LHCN-M2 (cell line): ENCODE results near the gene PLA2G1B. TPM values are rescaled to one million over a fixed set of nuclear protein-coding genes. Genes with fewer than 3 reads are reported as not detected.

Source experiments
- DNase-seq: peaks from one replicate; pipeline ENCODE4 v3.0.0-alpha.2; 2012; ENCODE audit warnings: low read depth
- total RNA-seq: library from RNA; depleted of rRNA; stranded (reverse); fragments of >200 nt; gene quantifications from 2 replicates; pipeline ENCODE4 v1.2.3, GENCODE V29; 2014

Gene PLA2G1B
- total RNA-seq, 1 experiment from 2014 or later, result not detected

DNA sequence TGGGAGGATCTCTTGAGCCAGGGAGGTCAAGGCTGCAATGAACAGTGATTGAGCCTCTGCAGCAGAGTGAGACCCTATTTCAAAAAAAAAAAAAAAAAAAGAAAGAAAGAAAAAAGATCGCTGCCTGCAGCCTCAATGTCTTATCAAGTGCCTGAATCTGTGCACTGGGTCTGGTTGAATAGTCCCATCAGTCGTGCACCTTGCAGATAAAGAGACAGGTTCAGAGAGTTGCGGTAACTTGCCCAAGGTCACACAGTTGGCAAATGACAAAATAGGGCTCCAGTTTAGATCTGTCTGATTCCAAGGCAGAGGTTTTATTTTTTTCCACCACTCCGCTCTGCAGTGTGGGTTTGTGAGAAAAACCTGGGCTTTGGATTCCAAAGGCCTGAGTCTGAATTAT, 649 bp upstream of the PLA2G1B start:
- no peak for DNase-seq

DNA sequence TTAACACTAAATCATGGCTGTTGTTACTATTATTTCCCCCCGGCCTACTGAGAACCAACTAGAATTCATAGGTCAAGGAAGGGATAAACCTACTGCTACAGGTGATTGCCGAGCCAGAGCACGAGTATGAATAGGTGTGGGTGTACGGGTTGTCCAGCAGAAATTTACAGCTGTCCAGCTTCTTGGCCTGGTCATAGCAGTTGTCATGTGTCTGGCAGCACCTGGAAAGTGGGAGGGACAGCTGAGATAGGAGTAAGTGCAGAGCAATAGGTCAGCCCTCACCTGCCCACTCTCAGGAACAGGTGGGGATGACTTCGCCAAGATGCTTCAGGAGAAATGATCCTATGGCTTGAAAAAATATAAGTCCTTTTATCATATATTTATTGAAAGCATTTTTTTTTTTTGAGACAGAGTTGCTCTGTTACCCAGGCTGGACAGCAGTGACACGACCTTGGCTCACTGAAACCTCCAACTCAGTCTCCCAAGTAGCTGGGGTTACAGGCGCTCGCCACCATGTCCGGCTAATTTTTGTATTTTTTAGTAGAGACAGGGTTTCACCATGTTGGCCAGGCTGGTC, 2.6 kb downstream of the PLA2G1B start:
- no peak for DNase-seq

DNA sequence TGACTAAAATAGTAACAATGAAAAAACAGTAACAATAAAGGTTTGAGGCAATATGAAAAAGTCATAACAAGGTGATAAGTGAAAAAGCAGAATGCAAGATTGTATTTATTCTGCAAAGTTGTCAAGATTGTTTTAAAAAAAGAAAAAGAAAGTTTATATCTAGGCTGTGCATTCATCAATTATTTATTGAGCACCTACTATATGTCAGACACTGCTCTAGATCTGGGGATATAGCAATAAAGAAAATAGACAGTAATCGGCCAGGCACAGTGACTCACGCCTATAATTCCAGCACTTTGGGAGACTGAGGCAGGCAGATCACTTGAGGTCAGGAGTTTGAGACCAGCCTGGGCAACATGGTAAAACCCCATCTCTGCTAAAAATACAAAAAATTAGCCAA, 3.8 kb downstream of the PLA2G1B start:
- no peak for DNase-seq

DNA sequence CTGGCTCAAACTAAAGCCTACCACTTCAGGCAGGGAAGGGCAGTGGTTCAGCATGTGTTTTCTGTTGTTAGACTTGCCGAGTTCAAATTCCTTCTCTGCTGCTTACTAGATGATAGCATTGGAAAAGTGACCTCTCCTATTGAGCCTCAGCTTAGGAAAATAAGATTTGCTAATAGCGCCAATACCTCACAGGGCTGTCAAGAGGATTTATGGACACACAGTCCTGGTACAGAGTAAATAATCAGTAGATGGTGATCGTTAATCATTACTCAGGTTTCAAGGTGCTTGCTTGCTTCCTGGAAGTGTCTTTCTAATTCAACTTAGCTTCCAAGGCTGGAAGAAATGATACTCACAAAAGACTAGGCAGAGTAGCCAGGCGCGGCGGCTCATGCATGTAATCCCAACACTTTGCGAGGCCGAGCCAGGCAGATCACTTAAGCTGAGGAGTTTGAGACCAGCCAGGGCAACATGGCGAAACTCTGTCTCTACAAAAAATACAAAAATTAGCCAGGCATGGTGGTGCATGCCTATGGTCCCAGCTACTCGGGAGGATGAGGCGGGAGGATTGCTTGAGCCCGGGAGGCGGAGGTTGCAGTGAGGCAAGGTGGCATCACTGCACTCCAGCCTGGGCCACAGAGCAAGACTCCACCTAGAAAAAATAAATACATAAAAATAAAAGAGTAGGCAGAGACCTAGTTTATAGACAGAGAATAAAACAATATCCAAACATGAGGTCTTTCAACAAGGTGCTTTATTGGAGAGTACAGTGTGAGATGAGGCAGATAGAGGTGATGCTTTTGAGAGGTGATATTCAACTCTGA, 6.0 kb downstream of the PLA2G1B start:
- DNase-seq, result no peak

DNA sequence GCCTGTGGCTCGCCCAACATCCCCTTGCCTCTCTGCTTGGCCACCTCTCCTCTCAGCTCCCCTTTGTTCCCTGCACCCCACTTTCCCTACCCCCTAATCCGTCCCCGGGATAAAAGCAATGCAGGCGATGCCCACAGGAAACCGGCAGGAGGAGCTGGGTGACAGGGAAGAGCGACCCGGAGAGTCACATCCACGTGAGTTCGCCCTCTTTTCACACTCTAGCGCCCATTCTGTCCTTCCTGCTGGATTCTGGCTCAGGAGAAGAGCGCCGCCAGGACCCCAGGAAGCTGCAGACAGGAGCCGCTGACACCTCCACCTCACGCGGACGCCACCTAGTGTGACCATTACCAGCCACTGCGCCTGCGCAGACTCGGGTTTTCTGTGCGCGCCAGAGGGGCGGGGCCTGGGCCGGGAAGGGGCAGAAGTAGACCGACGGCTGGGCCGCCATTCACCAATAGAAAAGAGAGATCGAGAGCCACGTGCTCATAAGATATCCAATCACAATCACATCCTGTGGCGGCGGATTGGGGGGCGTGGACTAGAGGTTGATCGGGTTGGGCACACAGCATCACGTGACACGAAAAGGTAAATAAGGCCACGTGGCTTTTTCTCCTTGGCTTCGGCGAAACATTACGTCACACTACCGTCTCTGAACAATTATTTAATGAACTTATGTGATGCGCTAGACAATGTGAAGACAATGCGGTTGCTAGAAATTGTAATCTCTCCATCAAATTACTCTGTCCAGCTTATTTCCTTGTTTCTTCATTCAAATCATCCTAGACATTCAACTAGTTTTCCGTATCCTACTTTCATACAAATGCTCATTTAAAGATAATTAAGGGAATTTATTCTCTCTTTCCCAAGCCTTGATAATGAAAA, 10.1 kb downstream of the PLA2G1B start:
- peak; percentile 99 for DNase-seq

DNA sequence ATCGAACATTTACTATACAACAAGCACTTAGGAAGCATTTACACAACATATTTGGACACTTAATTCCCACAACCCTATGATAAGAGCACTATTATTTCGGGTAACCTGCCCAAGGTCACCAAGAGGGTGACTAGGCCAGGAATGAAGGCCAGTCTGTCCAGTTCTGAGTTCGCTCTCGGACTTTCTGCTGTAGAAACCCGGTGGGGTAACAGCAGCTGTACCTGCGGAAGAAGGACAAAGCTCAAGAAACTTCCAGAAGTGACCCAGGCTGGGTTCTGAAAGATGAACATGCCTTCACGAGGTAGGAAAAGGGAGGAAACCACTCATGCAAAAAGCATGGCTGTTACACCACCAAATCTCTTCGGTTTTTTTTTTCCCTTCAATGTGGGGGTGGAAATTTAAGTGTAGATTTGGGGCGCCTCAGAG, 10.8 kb downstream of the PLA2G1B start:
- no peak for DNase-seq

DNA sequence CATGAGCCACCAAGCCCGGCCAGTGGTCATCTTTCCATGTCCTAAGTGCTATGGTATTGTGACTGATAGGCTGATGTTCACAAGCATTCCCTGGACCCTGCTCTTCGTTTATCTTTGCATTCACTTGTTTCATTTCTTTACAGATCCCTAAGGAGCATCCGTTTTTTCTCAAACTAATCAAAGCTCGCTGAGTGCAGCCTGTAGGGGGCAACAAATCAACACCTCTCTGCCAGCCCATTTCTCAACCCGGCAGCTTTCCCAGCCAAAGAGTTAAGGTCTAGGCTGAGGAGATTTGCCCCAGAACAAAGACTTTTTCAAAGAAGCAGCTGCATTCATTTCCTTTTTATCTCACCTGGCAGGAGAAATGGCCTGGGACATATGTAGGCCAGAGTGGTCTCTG, 13.4 kb downstream of the PLA2G1B start:
- DNase-seq, result no peak

DNA sequence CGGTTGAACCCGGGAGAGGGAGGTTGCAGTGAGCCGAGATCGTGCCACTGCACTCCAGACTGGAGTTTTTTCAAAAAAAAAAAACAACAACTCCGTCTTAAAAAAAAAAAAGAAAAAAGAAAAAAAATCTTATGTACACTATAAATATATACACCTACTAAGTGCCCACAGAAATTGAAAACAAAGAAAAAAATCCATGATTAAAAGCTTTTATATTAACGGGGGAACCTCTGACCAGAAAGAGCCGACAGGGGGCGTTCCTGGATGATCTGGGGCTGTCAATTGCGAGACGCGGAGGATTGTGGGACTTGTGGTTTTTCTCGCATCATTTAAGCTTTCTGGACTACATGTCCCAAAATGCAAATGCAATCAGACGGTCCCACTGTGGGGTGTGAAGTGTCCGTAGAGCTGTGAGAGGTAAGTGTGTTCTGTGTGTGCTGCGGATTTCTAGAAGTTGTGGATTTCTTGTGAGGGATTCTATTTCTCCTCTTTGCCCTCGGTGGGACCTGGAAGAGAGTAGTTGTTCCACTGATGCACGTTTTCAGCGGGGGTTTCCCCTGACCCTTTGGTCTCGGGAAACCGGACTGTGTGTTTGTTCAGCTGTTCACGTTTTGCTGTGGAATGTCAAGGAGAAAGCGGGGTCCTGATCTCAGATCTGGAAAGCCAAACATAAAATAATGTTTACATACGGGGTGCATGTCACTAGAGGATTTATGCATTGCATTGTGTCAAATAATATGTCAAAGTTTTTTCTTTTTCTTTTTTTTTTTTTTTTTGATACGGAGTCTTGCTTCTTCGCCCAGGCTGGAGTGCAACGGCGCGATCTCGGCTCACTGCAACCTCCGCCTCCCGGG, 25.4 kb downstream of the PLA2G1B start, which contains the start of gene SIRT4:
TSS of gene SIRT4 (plus strand) at position 360 of the 854 bp plus-strand sequence. CDS start 1,241 bp downstream, outside the sequence.
- DNase-seq, result peak; percentile 98

DNA sequence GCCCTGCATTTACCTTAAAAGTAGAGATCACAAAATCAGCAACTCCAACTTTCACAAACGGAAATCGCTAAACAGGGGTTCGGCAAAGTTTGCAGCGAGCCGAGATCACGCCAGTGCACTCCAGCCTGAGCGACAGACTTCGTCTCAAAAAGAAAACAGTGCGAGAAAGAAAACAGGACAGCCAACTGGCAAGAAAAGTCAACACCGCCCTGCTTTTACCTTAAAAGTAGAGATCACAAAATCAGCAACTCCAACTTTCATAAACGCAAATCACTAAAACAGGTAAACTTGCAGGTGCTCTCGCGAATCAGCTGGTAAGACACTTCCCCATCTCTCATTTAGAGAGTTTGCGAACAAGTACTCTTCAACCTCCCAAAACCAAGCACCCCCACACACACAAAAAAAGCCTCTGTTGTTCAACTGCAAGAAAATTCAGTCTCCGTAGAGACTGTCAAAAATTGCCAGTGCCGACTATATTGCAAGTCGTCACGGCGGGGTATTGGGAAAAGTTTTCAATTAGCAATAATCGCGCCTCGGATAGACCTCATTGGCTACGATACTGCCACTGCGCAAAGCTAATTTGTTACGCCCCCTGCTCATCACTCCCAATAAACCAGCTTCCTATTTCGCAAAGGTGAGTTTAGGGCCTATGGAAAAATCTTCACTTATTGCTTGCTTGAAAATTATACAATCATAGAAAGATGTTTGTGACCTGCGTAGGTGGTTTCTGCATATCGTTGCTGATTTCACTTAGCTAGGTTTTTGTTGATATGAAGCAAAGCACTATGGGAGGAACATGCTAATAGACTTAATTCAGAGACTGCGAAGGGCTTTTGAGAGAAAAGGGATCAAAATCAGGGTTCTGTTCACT, 34.7 kb downstream of the PLA2G1B start, which contains the start of gene RNU4-1:
TSS of gene RNU4-1 (minus strand) at position 577 of the 871 bp plus-strand sequence.
- DNase-seq, result peak; percentile 97

DNA sequence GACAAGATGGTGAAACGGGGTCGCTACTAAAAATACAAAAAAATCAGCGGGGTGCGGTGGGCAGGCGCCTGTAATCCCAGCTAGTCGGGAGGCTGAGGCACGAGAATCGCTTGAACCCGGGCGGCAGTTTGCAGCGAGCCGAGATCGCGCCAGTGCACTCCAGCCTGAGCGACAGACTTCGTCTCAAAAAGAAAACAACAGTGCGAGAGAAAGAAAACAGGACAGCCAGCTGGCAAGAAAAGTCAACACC, 35.2 kb downstream of the PLA2G1B start:
- DNase-seq, result no peak

DNA sequence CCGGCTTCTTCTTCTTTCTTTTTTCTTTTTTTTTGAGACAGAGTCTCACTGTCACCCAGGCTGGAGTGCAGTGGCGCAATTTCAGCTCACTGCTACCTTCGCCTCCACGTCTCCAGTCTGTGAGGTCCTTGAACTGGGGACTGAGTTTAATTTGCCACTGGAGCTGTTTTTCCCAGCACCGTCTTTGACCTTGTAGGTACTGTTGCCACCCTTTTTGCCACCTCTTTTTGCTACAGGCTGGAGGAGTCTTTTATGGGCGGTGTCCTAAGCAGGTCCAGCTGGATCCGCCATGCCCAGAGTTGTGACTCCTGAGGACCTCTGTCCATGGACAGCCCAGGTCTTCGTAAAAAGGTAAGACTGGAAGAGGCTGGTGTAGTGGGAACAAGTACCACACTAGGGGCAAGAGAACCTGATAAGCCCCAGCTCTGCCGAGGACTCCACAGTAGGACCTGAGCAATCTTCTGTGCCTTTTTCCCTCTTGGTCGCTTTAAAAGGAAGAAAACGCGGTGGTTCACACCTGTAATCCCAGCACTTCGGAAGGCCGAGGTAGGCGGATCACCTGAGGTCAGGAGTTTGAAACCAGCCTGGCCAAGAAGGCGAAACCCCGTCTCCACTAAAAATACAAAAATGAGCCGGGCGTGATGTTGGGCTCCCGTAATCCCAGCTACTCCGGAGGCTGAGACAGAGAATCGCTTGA, 36.8 kb downstream of the PLA2G1B start:
- peak; percentile 38 for DNase-seq

DNA sequence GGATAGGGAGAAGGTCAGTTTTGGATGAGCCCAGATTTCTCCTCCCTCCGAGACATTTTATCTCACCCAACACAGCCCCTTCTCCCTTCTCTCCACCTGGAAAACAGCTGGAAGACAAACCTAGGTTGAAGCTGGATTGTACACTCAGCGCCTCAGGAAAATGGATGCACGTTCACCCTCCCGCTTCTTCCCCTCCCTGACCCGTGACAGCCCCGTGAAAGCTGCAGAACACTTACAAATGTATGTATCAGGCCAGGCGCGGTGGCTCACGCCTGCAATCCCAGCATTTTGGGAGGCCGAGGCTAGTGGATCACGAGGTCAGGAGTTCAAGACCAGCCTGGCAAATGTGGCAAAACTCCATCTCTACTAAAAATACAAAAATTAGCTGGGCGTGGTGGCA, 40.1 kb downstream of the PLA2G1B start:
- DNase-seq, result no peak

DNA sequence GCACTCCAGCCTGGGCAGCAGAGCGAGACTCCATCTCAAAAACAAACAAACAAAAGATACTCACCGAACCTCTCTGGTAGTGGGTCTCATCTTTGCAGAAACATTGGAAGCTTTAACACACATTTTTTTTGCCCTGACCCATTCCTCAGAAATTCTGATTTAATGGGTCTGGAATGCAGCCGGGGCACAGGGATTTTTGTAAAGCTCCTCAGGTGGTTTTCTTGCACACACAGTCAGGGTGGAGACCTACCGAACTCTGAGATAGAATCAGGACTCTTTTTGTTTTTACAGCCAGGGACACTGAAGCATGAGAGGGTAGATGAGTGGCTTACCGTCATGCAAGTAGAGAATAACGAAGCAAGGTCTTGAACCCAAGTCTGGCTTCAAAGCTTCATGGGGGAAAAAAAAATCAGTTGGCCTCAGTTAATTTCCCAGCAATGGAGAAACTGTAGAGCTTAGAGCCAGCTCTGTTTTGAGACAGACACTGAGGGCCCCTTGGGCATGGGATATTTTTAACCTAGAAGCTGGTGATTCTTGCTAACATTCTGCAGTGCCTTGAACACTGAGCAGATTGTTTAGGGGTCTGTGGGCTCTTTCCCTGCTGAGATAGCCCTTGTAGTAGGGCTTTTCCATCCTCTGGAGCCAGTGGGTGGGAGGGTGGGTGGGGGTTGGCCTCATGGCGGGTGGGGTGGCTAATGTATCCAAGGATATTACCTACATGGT, 40.6 kb downstream of the PLA2G1B start:
- no peak for DNase-seq

DNA sequence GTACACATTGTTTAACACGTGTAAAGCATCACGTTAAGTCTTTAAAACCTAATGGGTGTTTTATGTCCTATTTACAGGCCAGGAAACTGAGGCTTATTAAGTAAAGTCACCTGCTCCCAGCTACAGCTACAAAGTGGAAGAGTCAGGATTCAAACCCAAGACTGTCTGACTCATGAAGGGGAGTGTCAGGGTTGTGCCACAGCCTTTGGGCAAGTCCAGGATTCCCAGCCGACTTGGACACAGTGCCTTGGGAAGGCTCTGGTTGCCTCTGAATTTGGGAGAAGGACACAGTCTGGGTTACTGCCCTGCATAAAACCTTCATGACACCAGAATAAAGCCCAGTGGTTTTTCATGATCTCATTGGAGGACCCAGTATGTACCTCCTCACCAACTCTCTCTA, 43.2 kb downstream of the PLA2G1B start:
- DNase-seq, result no peak

DNA sequence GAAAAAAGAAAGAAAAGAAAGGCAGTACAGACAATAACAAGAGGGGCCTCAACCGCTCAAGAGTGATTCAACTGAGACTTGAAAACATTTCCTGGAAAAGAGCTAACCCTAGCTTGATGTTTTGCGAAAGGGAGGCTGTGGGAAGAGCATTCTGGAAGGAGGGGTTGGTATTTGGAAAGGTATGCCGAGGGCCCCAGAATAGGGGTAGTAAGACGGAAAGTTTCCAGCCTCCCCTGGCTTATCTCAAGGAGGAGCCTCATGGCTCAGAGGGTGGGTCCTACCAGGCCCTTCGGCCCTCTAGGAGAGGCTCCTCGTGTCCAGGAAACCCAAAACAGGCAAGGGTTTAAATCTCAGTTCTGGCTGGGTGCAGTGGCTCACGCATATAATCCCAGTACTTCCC, 44.3 kb downstream of the PLA2G1B start:
- no peak for DNase-seq

DNA sequence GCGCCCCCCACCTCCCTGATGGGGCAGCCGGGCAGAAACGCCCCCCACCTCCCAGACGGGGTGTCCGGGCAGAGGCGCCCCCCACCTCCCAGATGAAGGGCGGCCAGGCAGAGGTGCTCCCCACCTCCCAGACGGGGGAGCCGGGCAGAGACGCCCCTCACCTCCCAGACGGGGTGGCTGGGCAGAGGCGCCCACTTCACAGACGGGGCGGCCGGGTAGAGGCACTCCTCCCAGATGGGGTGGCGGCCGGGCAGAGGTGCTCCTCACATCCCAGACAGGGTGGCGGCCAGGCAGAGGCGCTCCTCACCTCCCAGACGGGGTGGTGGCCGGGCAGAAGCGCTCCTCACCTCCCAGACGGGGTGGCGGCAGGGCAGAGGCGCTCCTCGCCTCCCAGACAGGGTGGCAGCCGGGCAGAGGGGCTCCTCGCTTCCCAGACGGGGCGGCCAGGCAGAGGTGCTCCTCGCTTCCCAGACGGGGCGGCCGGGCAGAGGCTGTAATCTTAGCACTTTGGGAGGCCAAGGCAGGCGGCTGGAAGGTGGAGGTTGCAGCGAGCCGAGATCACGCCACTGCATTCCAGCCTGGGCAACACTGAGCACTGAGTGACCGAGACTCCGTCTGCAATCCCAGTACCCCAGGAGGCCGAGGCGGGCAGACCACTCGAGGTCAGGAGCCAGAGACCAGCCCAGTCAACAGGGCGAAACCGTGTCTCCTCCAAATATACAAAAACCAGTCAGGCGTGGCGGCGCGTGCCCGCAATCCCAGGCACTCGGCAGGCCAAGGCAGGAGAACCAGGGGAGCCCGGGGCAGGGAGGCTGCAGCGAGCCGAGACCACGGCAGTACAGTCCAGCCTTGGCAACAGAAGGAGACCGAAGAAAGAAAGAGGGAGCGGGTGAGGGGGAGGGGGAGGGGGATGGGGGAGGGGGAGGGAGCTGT, 49.2 kb downstream of the PLA2G1B start:
- DNase-seq, result no peak

DNA sequence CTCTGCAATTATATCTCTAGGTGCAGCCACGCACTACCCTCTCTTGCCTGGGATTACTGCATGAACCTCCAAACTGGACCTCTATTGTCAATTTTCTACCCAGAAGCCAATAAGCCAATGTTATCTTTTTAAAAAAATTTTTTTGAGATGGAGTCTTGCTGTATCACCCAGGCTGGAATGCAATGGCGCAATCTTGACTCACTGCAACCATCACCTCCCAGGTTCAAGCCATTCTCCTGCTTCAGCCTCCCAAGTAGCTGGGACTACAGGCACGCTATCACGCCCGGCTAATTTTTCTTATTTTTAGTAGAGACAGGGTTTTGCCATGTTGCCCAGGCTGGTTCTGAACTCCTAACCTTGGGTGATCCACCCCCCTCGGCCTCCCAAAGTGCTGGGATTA, 50.8 kb downstream of the PLA2G1B start:
- no peak for DNase-seq
